Fibroblast of lung (primary cell): ENCODE data around the gene SLC23A1. TPM values are rescaled to one million over a fixed set of nuclear protein-coding genes. Genes with fewer than 3 reads are reported as not detected.

ENCODE experiments used
- DNase-seq, 2 donors: peaks; one replicate each; pipeline versions ENCODE4 v3.0.0 to v3.0.0-alpha.2; 2010; ENCODE audit warnings: low read depth in 2 of 2
- H2AFZ ChIP-seq: 2 replicates; pipeline ENCODE4 v1.5.1; 2012; ENCODE audit warnings: low read length, control low read depth, inconsistent platforms
- H3K27ac ChIP-seq: 2 replicates; pipeline ENCODE4 v1.5.1; 2011; ENCODE audit warnings: low read length, control low read depth; ENCODE audit not compliant: insufficient read depth
- H3K27me3 ChIP-seq: 2 replicates; pipeline ENCODE4 v1.5.1; 2011; ENCODE audit warnings: mild to moderate bottlenecking, low read length; ENCODE audit not compliant: control insufficient read depth, insufficient read depth
- H3K36me3 ChIP-seq: 2 replicates; pipeline ENCODE4 v1.5.1; 2011; ENCODE audit warnings: low read length; ENCODE audit not compliant: control insufficient read depth, insufficient read depth
- H3K4me1 ChIP-seq: 2 replicates; pipeline ENCODE4 v1.5.1; 2011; ENCODE audit warnings: low read length; ENCODE audit not compliant: control insufficient read depth, insufficient read depth; ENCODE audit errors: extremely low read depth
- H3K4me2 ChIP-seq: 2 replicates; pipeline ENCODE4 v1.5.1; 2011; ENCODE audit warnings: low read length, control low read depth; ENCODE audit not compliant: insufficient read depth; ENCODE audit errors: extremely low read depth
- H3K4me3 ChIP-seq, 4 experiments: fragments of 200-600 bp in 1 of 4; sonication (generic) in 1 of 4; replicated peaks in 1 of 4; 2 replicates each; pipeline ENCODE4 v1.5.1; 2011 to 2016; ENCODE audit warnings: low read length in 4 of 4, low read depth in 3 of 4, mild to moderate bottlenecking in 3 of 4, control low read depth in 2 of 4, inconsistent platforms in 1 of 4, mixed read lengths in 1 of 4; ENCODE audit not compliant: insufficient read depth in 1 of 4; ENCODE audit errors: control extremely low read depth in 1 of 4
- H3K79me2 ChIP-seq: 2 replicates; pipeline ENCODE4 v1.5.1; 2012; ENCODE audit warnings: mild to moderate bottlenecking, low read length, inconsistent platforms; ENCODE audit not compliant: control insufficient read depth, insufficient read depth
- H3K9ac ChIP-seq: 2 replicates; pipeline ENCODE4 v1.5.1; 2011; ENCODE audit warnings: mild to moderate bottlenecking, low read length, control low read depth; ENCODE audit not compliant: insufficient read depth
- H3K9me3 ChIP-seq: 2 replicates; pipeline ENCODE4 v1.5.1; 2012; ENCODE audit warnings: low read depth, low read length; ENCODE audit not compliant: control insufficient read depth, insufficient read depth
- H4K20me1 ChIP-seq: 2 replicates; pipeline ENCODE4 v1.5.1; 2011; ENCODE audit warnings: low read length; ENCODE audit not compliant: control insufficient read depth, insufficient read depth; ENCODE audit errors: extremely low read depth
- CTCF ChIP-seq, 2 donors: IDR thresholded peaks in 1 of 2; conservative IDR thresholded peaks in 1 of 2; 1 replicate in 1 of 2; 2 replicates in 1 of 2; pipeline ENCODE4 v1.5.1; 2011 to 2012; ENCODE audit warnings: low read length in 2 of 2, control low read depth in 1 of 2, inconsistent platforms in 1 of 2, low read depth in 1 of 2, mild to moderate bottlenecking in 1 of 2
- EZH2 ChIP-seq: IDR thresholded peaks from 2 replicates; pipeline ENCODE4 v1.5.1; 2012; ENCODE audit warnings: low read length, control low read depth, mild to moderate bottlenecking; ENCODE audit errors: missing control alignments
- polyA plus RNA-seq, 2 donors: library from polyadenylated mRNA; depleted of rRNA in 1 of 2; stranded (reverse) in 1 of 2; unstranded in 1 of 2; fragments of >200 nt; gene quantifications; 2 replicates each; pipeline ENCODE4 v1.2.1, GENCODE V29; 2011 to 2012; ENCODE audit warnings: missing spikeins in 1 of 2
- total RNA-seq: library from RNA; depleted of rRNA; stranded (reverse); fragments of >200 nt; gene quantifications from 2 replicates; pipeline ENCODE4 v1.2.1, GENCODE V29; 2014

SLC23A1 gene
- total and polyA plus RNA-seq, 2 donors (not counting 1 experiment from before 2014, with no cell fraction given): not detected

- Histone ChIP-seq H3K4me1 (peaks cover 3% of the 10 kb centered on the region), H3K79me2 (no peaks in the 10 kb centered on the region), H3K36me3 (no peaks in the 10 kb centered on the region), H3K4me3 (no peak overlapping the region), H3K27me3 (no peaks in the 10 kb centered on the region), H3K4me2 (no peak overlapping the region), H3K9ac (no peak overlapping the region), H4K20me1 (no peaks in the 10 kb centered on the region), H3K27ac (no peak overlapping the region), H3K9me3 (no peaks in the 10 kb centered on the region), H2AFZ (no peak overlapping the region)
- DNase-seq: no peak
- TF ChIP-seq EZH2 (no peak), CTCF (conservative IDR thresholded peaks at IDR 0.05 in 1 of 2, IDR thresholded peaks at IDR 0.05 in 1 of 2; ENCODE audit: low read depth in 1 of 2, low read length in 2 of 2) (no peak)
These were observed 25.1 kb upstream of the SLC23A1 start for GRCh38 chr5:139408191-139408590.

GRCh38 chr5:139407517-139407916 is 24.4 kb upstream of the SLC23A1 start:
- no peak overlapping the region for H3K4me3 ChIP-seq
- TF ChIP-seq CTCF (conservative IDR thresholded peaks at IDR 0.05 in 1 of 2, IDR thresholded peaks at IDR 0.05 in 1 of 2; ENCODE audit: low read depth in 1 of 2, low read length in 2 of 2) (no peak), EZH2 (no peak)
- no peaks in the 10 kb centered on the region for H3K79me2 ChIP-seq
- H3K4me1 ChIP-seq: peaks cover 6% of the 10 kb centered on the region
- no peaks in the 10 kb centered on the region for H3K27me3 ChIP-seq
- no peak overlapping the region for H2AFZ ChIP-seq
- no peaks in the 10 kb centered on the region for H3K36me3 ChIP-seq
- no peak for DNase-seq
- H3K9ac ChIP-seq: no peak overlapping the region
- no peaks in the 10 kb centered on the region for H4K20me1 ChIP-seq
- H3K4me2 ChIP-seq: no peak overlapping the region
- H3K27ac ChIP-seq: no peak overlapping the region
- no peaks in the 10 kb centered on the region for H3K9me3 ChIP-seq

GRCh38 chr5:139406963-139407362 is 23.9 kb upstream of the SLC23A1 start:
- Histone ChIP-seq H3K27ac (no peak overlapping the region), H3K79me2 (no peaks in the 10 kb centered on the region), H4K20me1 (no peaks in the 10 kb centered on the region), H3K9me3 (no peaks in the 10 kb centered on the region), H3K9ac (no peak overlapping the region), H3K27me3 (no peaks in the 10 kb centered on the region), H3K4me2 (no peak overlapping the region), H3K4me3 (no peak overlapping the region), H3K4me1 (peaks cover 6% of the 10 kb centered on the region), H3K36me3 (no peaks in the 10 kb centered on the region), H2AFZ (no peak overlapping the region)
- no peak for DNase-seq
- no peak for TF ChIP-seq CTCF (conservative IDR thresholded peaks at IDR 0.05 in 1 of 2, IDR thresholded peaks at IDR 0.05 in 1 of 2; ENCODE audit: low read depth in 1 of 2, low read length in 2 of 2)
- TF ChIP-seq EZH2: no peak
